Endodermal cell (in vitro differentiated cells): ENCODE measurements around the gene KDM2B. TPM values are rescaled to one million over a fixed set of nuclear protein-coding genes. Genes with fewer than 3 reads are reported as not detected.

ENCODE experiments used
- DNase-seq: peaks from one replicate; pipeline ENCODE4 v3.0.0-alpha.2; 2017
- H3K27ac ChIP-seq: 2 replicates; pipeline ENCODE4 v1.5.1; 2013; ENCODE audit warnings: mild to moderate bottlenecking, low read depth, low read length, moderate library complexity
- H3K27me3 ChIP-seq: 2 replicates; pipeline ENCODE4 v1.6.1; 2013; ENCODE audit warnings: mild to moderate bottlenecking, low read length, moderate library complexity; ENCODE audit not compliant: insufficient read depth, control insufficient read depth, poor library complexity, severe bottlenecking
- H3K36me3 ChIP-seq: 2 replicates; pipeline ENCODE4 v1.7.0; 2013; ENCODE audit warnings: mild to moderate bottlenecking, low read length, moderate library complexity; ENCODE audit not compliant: control insufficient read depth, insufficient read depth
- H3K4me1 ChIP-seq: one replicate; pipeline ENCODE4 v1.7.0; 2013; ENCODE audit warnings: low read length; ENCODE audit not compliant: control insufficient read depth, insufficient read depth
- H3K4me3 ChIP-seq: 2 replicates; pipeline ENCODE4 v1.5.1; 2013; ENCODE audit warnings: mild to moderate bottlenecking, low read length, moderate library complexity
- H3K9ac ChIP-seq: 2 replicates; pipeline ENCODE4 v1.6.1; 2013; ENCODE audit warnings: mild to moderate bottlenecking, low read length, moderate library complexity; ENCODE audit not compliant: poor library complexity, severe bottlenecking; ENCODE audit errors: extremely low read depth
- H3K9me3 ChIP-seq: 2 replicates; pipeline ENCODE4 v1.6.1; 2013; ENCODE audit warnings: mild to moderate bottlenecking, low read length, moderate library complexity; ENCODE audit not compliant: control insufficient read depth
- H3K27ac Mint-ChIP-seq: 2 replicates; pipeline ENCODE4 v1.8.0; 2020; ENCODE audit warnings: mixed read lengths
- H3K27me3 Mint-ChIP-seq: 2 replicates; pipeline ENCODE4 v1.8.0; 2021; ENCODE audit warnings: mild to moderate bottlenecking, mixed read lengths; ENCODE audit not compliant: insufficient read depth
- H3K36me3 Mint-ChIP-seq: 2 replicates; pipeline ENCODE4 v1.8.0; 2020; ENCODE audit warnings: low read depth, mixed read lengths
- H3K4me1 Mint-ChIP-seq: 2 replicates; pipeline ENCODE4 v1.8.0; 2020; ENCODE audit warnings: mixed read lengths
- H3K4me3 Mint-ChIP-seq: 2 replicates; pipeline ENCODE4 v1.8.0; 2020; ENCODE audit warnings: mild to moderate bottlenecking, moderate library complexity, mixed read lengths
- H3K9me3 Mint-ChIP-seq: 2 replicates; pipeline ENCODE4 v1.8.0; 2020; ENCODE audit warnings: mild to moderate bottlenecking, mixed read lengths
- WGBS, 2 experiments: methylation state at CpG; one replicate each; pipeline versions ENCODE4 v1.1.5 to v1.1.7; 2013; ENCODE audit warnings: missing lambda C conversion rate in 2 of 2, mixed read lengths in 1 of 2; ENCODE audit not compliant: insufficient coverage in 1 of 2, insufficient read length in 1 of 2; 5-methylcytosine and 5-hydroxymethylcytosine counted together
- total RNA-seq, 2 donors: library from RNA; stranded (reverse); fragmentation: NEBNext Ultra II Directional in 1 of 2; extraction: Animal tissue kit (Norgen Biotek cat#: 25700) in 1 of 2; gene quantifications; 2 replicates in 1 of 2; 3 replicates in 1 of 2; pipeline ENCODE4 v1.2.1, GENCODE V29; 2021
- TF ChIP-seq, protein P1 (sequence below): fragments of 200-600 bp; sonication (generic); conservative IDR thresholded peaks from 2 replicates; pipeline ENCODE4 v1.5.0; 2021; ENCODE audit warnings: antibody characterized with exemption, mild to moderate bottlenecking

Gene KDM2B
- total RNA-seq, 2 donors from 2014 or later, result 103 to 125 TPM

DNA sequence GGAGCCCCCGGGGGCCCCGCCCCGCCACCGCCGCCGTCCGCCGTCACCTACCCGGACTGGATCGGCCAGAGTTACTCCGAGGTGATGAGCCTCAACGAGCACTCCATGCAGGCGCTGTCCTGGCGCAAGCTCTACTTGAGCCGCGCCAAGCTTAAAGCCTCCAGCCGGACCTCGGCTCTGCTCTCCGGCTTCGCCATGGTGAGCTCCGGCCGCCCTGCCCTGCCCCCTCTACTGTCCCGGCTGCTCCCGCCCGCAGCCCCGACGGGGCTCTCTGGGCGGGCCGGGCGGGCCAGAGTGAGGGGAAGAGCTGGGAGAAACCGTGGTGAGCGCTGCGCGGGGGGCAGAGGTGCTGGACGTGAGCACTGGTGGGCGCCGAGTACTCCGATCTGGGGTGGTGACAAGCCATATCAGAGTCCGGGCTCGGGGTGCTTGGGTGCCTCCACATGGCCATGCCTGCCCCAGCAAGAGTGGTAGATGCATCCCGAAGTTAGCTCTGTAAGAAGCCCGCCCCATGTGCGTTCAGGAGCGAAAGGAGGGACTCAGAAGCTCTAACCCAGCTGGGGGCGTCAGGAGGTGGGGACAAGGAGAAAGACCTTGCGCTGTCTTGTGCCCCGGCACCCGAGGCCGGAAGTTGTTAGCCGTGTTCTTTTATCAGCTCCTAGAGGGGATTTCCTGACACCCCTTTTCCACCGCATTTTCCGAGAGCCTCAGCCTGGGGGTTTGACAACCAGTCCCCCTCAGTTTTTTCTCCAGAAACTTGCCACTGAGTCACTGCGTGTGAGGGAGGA lies 46.2 kb upstream of the KDM2B start:
- TF ChIP-seq, protein P1, sequence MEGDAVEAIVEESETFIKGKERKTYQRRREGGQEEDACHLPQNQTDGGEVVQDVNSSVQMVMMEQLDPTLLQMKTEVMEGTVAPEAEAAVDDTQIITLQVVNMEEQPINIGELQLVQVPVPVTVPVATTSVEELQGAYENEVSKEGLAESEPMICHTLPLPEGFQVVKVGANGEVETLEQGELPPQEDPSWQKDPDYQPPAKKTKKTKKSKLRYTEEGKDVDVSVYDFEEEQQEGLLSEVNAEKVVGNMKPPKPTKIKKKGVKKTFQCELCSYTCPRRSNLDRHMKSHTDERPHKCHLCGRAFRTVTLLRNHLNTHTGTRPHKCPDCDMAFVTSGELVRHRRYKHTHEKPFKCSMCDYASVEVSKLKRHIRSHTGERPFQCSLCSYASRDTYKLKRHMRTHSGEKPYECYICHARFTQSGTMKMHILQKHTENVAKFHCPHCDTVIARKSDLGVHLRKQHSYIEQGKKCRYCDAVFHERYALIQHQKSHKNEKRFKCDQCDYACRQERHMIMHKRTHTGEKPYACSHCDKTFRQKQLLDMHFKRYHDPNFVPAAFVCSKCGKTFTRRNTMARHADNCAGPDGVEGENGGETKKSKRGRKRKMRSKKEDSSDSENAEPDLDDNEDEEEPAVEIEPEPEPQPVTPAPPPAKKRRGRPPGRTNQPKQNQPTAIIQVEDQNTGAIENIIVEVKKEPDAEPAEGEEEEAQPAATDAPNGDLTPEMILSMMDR, result no peak

DNA sequence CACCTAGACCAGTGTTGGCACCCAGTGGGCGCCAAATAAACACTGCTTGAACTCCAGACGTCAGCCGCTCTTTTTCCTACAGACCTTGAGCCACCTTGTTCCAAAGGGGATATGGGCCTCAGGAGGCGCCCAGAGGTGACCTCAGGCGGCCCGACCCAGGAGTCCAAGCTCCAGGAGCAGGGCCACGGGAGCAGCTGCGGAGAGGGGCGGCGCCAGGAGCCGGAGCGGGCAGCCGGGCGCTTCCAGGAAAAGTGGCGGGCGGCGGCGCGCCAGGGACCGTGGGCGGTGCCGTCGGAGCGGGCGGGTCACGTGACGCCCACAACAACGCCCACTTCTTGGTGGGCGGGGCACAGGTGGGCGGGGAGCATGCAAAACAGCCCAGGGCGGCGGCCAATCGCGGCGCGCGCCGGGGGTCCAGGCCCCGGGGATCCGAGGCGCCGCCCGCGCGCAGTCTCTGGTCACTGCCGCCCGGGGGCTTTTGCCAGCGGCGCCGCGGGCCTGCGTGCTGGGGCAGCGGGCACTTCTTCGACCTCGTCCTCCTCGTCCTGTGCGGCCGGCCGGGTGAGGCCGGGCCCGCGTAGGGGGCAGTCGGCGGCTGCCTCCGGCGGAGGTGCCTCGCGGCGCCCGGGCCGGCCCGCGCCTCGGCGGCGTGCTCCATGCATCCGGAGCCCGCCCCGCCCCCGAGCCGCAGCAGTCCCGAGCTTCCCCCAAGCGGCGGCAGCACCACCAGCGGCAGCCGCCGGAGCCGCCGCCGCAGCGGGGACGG lies 45.4 kb upstream of the KDM2B start, which contains the start of gene ORAI1:
ORAI1 (plus strand) TSS at position 444 of the 766 bp plus-strand sequence.
- Mint-ChIP-seq H3K27ac (peak within 1 kb of the TSS; percentile 92), H3K4me1 (peaks cover 35% of the 10 kb centered on the region), H3K27me3 (no peaks in the 10 kb centered on the region), H3K4me3 (peak within 1 kb of the TSS; percentile 89), H3K36me3 (peaks cover 16% of the 10 kb centered on the region), H3K9me3 (no peaks in the 10 kb centered on the region)
- WGBS, 2 experiments, result 0 to 2% methylated on average over 37 to 92 of the region's 92 CpGs
- peak; percentile 100 for DNase-seq
- Histone ChIP-seq H3K36me3 (no peaks in the 10 kb centered on the region), H3K9me3 (no peaks in the 10 kb centered on the region), H3K4me1 (peaks cover 7% of the 10 kb centered on the region), H3K27ac (peak within 1 kb of the TSS; percentile 58), H3K27me3 (no peaks in the 10 kb centered on the region), H3K4me3 (peak within 1 kb of the TSS; percentile 91), H3K9ac (peak within 1 kb of the TSS; percentile 77)
- TF ChIP-seq, protein P1, result no peak

More for the DNA sequence above, 46.2 kb upstream of the KDM2B start:
- Histone ChIP-seq H3K27me3 (no peaks in the 10 kb centered on the region), H3K9ac (peak overlapping the region; percentile 77), H3K27ac (peak overlapping the region; percentile 41), H3K4me1 (peaks cover 9% of the 10 kb centered on the region), H3K36me3 (no peaks in the 10 kb centered on the region), H3K9me3 (no peaks in the 10 kb centered on the region), H3K4me3 (peak overlapping the region; percentile 91)
- Mint-ChIP-seq H3K36me3 (peaks cover 18% of the 10 kb centered on the region), H3K9me3 (no peaks in the 10 kb centered on the region), H3K4me1 (peaks cover 39% of the 10 kb centered on the region), H3K4me3 (peak overlapping the region; percentile 89), H3K27me3 (no peaks in the 10 kb centered on the region), H3K27ac (peak overlapping the region; percentile 92)
- peak; percentile 92 for DNase-seq
- WGBS, 2 experiments, result 0 to 1% methylated on average over 18 to 53 of the region's 53 CpGs

DNA sequence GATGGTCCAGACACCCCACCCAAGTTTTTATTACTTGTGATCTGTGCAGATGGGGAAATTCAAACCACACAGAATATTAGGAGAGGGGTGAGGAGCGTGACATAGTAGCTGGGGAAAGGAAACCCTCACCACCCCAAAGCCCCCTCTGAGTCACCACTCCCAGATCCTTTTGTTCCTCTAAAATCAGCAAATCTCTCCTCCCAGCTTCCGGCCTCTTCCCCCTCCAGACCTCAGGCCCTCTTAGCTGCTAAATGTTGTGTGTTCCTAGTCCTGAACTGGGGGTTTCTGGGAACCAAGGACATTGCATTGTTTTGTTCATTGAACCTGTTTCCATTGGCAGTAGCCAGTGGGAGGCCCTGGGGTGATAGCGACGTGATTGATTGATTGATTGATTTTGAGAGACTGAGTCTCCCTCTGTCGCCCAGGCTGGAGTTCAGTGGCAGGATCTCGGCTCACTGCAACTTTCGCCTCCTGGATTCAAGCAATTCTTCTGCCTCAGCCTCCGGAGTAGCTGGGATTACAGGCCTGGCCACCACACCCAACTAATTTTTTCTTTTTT lies 39.6 kb upstream of the KDM2B start:
- Mint-ChIP-seq H3K4me3 (no peak overlapping the region), H3K36me3 (no peaks in the 10 kb centered on the region), H3K9me3 (no peaks in the 10 kb centered on the region), H3K4me1 (peaks cover 17% of the 10 kb centered on the region), H3K27ac (peak overlapping the region; percentile 73), H3K27me3 (no peaks in the 10 kb centered on the region)
- no peaks in the 10 kb centered on the region for H3K36me3 ChIP-seq
- peak overlapping the region; percentile 1 for H3K27ac ChIP-seq
- H3K27me3 ChIP-seq, result no peaks in the 10 kb centered on the region
- TF ChIP-seq, protein P1, result no peak
- no peak overlapping the region for H3K4me3 ChIP-seq
- DNase-seq, result peak; percentile 81
- WGBS, 2 experiments, result 68 to 76% methylated on average over 7 to 8 of the region's 8 CpGs
- H3K9me3 ChIP-seq, result no peaks in the 10 kb centered on the region
- no peaks in the 10 kb centered on the region for H3K4me1 ChIP-seq
- no peak overlapping the region for H3K9ac ChIP-seq
